ENCODE measurements around the gene RPS24.

- TF ChIP-seq, protein P1, sequence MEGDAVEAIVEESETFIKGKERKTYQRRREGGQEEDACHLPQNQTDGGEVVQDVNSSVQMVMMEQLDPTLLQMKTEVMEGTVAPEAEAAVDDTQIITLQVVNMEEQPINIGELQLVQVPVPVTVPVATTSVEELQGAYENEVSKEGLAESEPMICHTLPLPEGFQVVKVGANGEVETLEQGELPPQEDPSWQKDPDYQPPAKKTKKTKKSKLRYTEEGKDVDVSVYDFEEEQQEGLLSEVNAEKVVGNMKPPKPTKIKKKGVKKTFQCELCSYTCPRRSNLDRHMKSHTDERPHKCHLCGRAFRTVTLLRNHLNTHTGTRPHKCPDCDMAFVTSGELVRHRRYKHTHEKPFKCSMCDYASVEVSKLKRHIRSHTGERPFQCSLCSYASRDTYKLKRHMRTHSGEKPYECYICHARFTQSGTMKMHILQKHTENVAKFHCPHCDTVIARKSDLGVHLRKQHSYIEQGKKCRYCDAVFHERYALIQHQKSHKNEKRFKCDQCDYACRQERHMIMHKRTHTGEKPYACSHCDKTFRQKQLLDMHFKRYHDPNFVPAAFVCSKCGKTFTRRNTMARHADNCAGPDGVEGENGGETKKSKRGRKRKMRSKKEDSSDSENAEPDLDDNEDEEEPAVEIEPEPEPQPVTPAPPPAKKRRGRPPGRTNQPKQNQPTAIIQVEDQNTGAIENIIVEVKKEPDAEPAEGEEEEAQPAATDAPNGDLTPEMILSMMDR (IDR thresholded peaks at IDR 0.05), result no peak
- TF ChIP-seq POLR2A (IDR thresholded peaks at IDR 0.05), result no peak
Measured at GRCh38 chr10:78081292-78081691, 47.6 kb downstream of the RPS24 start.
